ENCODE data around the gene AGBL5.

AGBL5 gene

DNA sequence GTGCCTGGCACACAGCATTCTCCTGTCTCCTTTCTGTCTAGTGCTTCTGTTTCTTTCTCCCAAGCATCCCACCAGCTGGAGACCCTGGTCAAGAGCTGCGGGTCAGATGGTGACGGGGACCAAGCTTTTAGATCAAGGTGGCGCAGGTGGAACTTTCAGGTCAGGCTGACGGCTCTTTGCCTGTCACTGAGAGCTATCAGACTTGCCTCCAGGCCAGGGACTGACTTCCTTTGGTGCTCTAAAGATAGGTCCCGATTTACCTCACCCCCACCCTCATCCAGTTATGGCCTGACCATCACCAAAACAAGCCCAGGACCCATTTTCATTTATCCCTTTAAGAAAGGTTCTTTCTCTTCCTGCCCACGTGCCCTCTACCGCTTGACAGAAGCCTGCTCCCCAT is 25.8 kb downstream of the AGBL5 start:
- no peak for DNase-seq

DNA sequence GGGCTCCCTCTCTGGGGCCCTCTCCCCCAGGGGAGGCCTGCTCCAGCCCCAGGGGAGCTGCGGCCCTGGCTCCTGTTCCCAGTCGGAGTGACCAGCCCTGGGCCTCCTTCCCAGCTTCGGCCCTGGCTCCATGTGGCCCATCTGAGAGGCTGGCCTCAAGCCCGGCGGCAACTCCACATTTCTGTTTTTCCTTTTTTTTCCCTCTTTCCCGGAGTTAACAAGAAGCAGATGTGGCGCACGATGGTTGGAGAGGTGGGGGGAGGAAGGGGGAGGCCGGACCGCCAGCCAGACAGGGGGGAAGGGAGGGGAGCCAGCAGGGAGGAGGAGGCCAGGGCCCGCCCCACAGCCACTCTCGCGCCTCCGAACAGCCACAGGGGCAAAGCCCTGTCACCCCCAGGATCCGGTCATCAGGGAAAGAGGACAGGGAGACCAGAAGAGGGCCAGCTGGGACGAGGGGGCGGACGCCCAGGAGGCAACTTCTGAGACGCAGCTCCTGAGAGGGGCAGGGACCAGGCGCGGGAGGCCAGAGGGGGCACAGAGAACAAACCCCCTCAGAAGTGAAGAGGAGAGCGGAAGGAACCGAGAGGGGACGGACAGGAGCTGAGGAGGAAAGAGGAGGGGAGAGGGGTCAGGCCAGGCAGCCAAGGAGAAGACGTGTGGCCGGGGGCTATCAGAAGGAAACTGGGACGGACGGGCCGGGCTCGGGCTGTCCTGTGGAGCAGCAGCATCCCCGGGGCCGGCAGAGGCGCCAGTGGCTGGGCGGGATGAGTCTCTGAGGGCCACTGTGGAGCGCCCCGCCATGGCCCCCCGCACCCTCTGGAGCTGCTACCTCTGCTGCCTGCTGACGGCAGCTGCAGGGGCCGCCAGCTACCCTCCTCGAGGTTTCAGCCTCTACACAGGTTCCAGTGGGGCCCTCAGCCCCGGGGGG is 27.1 kb downstream of the AGBL5 start, which contains the start of gene EMILIN1:
EMILIN1 (plus strand) TSS at position 349 of the 928 bp plus-strand sequence; CDS start at position 800, 451 bp downstream.
- peak in 44 of 56 donors; percentile 12 to 81 (median 55) for DNase-seq

DNA sequence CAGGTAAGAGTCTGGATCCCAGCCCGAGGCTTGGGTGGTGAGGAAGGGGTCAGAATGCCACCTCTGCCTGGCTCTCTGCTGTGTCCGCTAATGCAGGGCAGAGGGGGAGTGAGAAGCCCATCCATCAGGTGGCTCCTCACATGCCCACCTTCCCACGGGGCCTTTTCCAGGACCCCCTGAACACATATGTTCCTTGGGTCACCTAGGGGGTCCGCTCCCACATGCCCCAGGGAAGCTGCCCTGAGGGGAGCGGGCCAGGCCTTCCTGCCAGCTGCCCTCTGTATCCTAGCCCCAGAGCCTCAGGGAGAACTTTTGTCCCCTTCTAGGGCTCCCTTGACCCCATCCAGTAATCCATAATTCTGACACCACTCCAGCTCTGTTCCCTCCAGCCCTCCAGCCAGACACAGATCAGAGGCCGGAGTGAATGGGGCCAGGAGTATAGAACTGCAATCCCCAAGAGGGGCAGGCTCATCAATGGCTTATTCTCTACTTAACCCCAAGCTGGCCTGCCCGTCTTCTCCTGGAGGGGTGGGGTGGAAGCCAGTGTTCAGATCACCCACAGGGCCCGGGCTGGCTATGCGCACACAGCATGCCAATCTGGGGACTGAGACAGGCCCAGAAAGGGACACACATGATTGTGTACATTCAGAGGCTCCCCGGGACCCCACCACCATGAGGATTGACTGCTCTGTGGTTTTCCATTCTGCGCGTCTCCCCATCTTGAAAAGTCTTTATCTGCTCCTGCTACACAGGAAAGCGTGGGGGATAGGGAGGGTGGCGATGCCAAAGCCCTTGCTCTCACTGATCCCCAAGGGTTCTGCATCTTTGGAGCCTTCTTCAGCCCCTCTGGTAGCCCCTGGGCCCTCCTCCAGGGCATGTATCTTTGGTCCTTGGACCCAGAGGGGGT is 28.0 kb downstream of the AGBL5 start:
- DNase-seq = no peak

DNA sequence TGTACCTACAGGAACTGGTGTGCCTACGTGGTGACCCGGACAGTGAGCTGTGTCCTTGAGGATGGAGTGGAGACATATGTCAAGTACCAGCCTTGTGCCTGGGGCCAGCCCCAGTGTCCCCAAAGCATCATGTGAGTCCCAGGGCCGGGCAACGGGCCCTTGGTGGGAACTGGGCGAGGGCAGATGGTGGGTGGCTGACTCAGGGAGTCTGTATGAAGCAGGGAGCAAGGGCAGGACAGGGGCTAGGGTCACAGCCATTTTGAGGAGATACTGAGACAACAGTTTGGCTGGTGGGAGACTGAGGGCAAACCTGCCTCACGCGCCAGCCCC is 28.6 kb downstream of the AGBL5 start:
- no peak for DNase-seq

DNA sequence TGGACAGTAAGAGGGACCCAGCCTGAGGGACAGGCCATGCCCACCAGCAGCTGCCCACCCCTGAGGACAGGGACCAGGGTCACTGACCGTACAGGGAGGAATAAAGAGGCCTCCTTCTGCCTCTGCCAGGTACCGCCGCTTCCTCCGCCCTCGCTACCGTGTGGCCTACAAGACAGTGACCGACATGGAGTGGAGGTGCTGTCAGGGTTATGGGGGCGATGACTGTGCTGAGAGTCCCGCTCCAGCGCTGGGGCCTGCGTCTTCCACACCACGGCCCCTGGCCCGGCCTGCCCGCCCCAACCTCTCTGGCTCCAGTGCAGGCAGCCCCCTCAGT is 29.1 kb downstream of the AGBL5 start:
- DNase-seq = no peak

DNA sequence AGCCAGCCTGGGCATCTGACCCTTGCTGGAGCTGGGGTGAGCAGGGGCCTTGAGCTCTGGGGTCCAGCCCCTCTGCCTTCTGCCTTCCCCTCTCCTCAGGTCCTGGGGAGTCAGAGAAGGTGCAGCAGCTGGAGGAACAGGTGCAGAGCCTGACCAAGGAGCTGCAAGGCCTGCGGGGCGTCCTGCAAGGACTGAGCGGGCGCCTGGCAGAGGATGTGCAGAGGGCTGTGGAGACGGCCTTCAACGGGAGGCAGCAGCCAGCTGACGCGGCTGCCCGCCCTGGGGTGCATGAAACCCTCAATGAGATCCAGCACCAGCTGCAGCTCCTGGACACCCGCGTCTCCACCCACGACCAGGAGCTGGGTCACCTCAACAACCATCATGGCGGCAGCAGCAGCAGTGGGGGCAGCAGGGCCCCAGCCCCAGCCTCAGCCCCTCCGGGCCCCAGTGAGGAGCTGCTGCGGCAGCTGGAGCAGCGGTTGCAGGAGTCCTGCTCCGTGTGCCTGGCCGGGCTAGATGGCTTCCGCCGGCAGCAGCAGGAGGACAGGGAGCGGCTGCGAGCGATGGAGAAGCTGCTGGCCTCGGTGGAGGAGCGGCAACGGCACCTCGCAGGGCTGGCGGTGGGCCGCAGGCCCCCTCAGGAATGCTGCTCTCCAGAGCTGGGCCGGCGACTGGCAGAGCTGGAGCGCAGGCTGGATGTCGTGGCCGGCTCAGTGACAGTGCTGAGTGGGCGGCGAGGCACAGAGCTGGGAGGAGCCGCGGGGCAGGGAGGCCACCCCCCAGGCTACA is 30.7 kb downstream of the AGBL5 start:
- DNase-seq = no peak

DNA sequence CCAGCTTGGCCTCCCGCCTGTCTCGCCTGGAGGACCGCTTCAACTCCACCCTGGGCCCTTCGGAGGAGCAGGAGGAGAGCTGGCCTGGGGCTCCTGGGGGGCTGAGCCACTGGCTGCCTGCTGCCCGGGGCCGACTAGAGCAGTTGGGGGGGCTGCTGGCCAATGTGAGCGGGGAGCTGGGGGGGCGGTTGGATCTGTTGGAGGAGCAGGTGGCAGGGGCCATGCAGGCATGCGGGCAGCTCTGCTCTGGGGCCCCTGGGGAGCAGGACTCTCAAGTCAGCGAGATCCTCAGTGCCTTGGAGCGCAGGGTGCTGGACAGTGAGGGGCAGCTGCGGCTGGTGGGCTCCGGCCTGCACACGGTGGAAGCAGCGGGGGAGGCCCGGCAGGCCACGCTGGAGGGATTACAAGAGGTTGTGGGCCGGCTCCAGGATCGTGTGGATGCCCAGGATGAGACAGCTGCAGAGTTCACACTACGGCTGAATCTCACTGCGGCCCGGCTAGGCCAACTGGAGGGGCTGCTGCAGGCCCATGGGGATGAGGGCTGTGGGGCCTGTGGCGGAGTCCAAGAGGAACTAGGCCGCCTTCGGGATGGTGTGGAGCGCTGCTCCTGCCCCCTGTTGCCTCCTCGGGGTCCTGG is 31.4 kb downstream of the AGBL5 start:
- DNase-seq = no peak

DNA sequence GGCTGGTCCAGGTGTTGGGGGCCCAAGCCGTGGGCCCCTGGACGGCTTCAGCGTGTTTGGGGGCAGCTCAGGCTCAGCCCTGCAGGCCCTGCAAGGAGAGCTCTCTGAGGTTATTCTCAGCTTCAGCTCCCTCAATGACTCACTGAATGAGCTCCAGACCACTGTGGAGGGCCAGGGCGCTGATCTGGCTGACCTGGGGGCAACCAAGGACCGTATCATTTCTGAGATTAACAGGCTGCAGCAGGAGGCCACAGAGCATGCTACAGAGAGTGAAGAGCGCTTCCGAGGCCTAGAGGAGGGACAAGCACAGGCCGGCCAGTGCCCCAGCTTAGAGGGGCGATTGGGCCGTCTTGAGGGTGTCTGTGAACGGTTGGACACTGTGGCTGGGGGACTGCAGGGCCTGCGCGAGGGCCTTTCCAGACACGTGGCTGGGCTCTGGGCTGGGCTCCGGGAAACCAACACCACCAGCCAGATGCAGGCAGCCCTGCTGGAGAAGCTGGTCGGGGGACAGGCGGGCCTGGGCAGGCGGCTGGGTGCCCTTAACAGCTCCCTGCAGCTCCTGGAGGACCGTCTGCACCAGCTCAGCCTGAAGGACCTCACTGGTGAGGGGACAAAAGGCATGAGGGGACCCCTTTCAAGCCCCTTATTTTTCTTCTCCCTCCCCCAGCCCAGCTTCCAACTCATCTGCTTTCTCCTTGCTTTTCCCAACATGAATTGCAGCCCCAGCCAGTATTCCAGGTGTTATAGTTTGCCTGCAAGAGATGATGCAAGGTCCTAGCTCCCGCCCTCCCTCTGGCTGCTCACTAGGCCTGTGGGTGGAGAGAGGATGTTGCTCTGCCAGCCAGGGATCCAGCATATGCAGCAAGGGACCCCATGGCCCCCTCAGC is 32.2 kb downstream of the AGBL5 start:
- DNase-seq = no peak

DNA sequence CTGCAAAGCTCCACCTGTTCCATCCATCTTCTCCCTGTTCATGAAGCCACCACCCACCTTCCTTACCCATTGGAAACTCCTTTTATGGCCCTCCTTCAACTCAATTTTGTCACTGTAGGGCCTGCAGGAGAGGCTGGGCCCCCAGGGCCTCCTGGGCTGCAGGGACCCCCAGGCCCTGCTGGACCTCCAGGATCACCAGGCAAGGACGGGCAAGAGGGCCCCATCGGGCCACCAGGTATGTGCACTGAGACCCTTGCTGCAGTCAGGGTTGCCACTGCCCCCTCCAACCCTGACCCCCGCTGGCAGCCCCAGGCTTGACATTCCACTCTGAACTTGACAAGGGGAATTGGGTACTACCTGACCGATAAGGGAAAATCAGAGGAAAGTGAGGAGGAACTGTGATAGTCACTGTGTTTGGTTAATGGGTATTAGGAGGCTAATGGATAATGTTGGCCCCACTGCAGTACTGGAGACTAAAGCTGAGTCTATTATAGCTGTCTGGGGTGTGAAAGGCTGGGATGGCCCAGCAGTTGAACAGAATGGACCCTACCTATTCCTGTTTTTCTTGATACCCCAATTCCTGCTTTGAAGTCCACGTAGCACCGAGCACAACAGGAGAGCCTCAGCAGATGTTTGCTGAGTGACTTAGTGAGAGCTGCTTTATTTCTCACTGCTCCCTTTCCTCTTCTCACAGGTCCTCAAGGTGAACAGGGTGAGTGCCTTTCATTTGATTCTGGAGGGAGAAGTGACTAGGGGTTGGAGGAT is 33.0 kb downstream of the AGBL5 start:
- no peak for DNase-seq

DNA sequence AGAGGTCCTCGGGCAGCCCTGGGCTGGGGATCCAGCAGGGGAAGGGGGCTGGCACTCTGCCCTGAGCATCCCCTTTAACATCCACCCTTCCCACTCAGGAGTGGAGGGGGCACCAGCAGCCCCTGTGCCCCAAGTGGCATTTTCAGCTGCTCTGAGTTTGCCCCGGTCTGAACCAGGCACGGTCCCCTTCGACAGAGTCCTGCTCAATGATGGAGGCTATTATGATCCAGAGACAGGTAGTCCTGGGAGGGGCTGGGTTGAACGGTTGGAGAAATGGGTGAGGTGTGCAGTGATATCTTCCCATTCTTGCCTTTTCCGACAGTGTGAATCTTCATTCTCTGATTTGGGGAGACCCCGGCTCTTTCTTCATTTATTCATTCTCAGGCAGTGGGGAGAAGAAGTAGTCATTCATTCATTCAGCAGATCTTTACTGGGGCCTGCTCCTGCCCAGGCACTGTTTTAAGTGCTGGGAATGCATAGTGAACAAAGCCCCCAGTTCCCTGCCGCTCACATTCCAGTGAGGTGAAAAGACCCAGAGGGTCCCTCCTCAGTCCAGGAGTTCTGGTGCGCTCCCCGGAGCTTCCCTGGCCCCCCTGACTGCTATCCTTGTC is 33.7 kb downstream of the AGBL5 start:
- peak in 1 of 56 donors; percentile 11 for DNase-seq

DNA sequence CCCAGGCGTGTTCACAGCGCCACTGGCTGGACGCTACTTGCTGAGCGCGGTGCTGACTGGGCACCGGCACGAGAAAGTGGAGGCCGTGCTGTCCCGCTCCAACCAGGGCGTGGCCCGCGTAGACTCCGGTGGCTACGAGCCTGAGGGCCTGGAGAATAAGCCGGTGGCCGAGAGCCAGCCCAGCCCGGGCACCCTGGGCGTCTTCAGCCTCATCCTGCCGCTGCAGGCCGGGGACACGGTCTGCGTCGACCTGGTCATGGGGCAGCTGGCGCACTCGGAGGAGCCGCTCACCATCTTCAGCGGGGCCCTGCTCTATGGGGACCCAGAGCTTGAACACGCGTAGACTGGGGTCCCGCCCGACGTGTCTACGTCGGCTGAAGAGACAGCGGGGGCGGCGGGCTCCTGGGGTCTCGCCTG is 34.2 kb downstream of the AGBL5 start:
- DNase-seq = peak in 48 of 56 donors; percentile 21 to 81 (median 58)

DNA sequence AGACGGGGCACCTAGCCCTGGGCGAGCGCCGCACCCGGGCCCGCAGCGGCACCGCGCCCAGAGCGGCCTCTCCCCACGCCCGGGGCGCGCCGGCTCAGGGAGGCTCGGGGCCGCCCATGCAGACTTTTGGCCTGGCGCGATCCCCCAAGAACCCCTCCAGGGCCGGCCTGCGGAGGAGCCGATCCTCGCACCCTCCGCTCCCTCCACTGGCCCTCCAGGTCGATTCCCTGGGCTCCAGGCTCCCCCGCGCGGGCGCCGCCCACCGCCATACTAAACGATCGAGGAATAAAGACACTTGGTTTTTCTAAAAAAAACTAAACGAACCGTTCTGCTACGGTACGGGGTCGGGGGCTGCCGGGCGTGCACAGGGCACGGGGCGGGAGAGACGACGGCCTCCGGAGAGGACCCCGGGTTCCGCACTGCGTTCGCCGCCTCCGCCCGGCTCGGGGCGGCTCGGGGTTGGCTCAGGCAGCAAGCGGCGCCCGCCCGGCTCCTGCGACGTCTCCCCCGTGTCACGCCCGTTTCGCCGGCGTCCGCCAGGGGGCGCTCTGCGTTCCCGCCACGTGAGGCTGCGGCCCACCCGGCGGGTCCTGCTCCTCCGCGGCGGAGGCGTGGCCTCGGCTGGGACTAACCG is 34.7 kb downstream of the AGBL5 start:
- DNase-seq = peak; percentile 51 to 97 (median 89)

DNA sequence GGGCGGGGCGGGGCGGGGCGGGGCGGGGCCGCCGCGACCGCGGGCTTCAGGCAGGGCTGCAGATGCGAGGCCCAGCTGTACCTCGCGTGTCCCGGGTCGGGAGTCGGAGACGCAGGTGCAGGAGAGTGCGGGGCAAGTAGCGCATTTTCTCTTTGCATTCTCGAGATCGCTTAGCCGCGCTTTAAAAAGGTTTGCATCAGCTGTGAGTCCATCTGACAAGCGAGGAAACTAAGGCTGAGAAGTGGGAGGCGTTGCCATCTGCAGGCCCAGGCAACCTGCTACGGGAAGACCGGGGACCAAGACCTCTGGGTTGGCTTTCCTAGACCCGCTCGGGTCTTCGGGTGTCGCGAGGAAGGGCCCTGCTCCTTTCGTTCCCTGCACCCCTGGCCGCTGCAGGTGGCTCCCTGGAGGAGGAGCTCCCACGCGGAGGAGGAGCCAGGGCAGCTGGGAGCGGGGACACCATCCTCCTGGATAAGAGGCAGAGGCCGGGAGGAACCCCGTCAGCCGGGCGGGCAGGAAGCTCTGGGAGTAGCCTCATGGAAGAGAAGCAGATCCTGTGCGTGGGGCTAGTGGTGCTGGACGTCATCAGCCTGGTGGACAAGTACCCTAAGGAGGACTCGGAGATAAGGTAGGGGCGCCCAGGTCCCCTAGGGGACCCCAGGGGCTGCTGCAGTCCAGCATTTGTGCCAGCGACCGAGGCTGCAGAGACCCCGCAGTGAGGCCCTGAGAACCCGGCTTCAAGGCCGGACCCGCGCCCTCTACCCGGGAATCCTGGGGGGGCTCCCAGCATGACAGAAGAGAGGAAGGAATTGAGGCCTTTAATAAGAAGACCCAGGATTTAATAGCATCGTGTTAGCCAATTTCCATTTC is 35.5 kb downstream of the AGBL5 start, which contains the start of gene KHK:
KHK (plus strand) TSS at position 49 of the 870 bp plus-strand sequence; CDS start at position 537, 488 bp downstream.
- peak in 27 of 56 donors; percentile 32 to 72 (median 57) for DNase-seq

DNA sequence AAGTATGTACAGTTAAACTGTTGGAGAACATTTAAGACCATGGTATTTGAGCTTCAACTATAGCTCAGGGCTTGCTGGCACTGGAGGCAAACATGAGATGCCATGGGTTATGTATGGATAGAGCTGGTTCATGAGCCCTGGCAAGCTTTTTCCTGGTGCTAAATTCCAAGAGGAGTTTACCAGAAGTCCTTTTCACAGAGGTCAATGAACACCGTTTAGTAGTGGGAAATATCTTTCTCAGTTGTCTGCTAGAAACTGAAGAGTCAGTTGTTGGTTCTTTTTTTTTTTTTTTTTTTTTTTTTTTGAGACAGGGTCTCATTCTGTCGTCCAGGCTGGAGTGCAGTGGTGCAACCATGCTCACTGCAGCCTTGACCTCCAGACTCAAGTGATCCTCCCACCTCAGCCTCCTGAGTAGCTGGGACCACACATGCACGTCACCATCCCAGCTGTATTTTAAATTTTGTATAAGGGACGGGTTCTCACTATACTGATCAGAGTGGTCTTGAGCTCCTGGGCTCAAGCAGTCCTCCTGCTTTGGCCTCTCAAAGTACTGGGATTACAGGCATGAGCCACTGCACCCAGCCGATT is 36.4 kb downstream of the AGBL5 start:
- no peak for DNase-seq

DNA sequence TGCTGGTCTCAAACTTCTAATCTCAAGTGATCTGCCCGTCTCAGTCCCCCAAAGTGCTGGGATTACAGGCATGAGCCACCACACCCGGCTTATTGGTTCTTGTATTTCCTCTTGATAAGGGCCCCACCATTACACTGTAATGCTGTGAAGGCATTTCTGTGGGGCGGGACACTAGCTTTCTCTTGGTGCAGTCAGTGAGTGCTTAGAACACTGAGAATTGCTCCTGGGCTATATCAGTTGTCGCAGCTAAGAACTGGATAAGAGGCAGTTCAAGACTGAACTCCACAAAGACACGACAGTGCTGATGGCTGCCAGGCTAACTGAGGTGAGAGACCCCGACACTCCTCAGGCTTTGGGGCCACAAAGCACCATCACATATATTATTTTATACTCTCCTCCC is 37.2 kb downstream of the AGBL5 start:
- no peak for DNase-seq

Data from amygdala (tissue), 56 donors.